HG03342 (cell line): Measurements from ENCODE around the gene RNF14.
"Not testable (repeated sequence)": the region's sequence is repeated elsewhere in the genome, so short reads cannot be mapped to it uniquely, and the experiment has no call there.

Source experiments
- ATAC-seq: cut with Tn5 transposase; IDR thresholded peaks from one replicate; pipeline ENCODE4 v1.9.1; 2021; ENCODE audit warnings: mild to moderate bottlenecking, moderate library complexity; ENCODE audit not compliant: unreplicated experiment

RNF14 gene

GRCh38 chr5:142013734-142014521, 45.0 kb downstream of the RNF14 start:
- ATAC-seq, result no peak

- peak; percentile 25 for ATAC-seq
Measured at GRCh38 chr5:142014911-142015584, 46.1 kb downstream of the RNF14 start.

DNA sequence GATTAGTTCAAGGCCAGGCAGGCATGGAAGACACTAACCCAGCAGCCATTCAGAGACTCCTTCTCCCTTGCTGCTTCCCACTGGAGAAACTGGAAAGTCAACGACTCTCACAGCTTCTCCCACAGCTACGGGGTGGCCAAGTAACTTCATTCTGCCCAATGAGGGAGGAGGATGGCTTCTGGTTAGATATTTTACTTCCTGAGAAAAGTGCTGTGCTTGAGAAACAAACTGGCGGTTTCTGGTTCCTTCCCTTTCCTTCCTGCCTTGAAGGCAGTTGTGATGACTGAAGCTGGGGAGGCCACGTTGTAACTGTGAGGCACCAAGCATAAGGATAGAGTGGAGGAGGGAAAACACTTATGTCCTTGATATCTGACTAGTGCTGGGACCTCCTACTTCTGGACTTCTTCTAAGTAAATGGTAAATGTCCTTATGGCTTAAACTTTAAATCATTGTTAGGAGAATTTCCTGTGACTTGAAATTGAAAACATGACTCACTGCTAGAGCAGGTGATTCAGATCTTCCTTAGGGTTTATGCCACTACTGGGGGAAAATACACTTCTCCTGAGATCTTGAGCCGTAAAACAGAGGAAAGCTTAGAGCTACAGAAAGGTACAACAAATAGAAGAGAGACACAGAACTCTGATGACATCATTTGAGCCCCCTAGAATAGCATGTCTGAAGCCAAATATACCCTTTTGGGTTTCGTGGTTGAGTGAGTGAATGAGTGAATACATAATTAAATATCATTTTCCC, 47.1 kb downstream of the RNF14 start:
- ATAC-seq, result peak; percentile 34

GRCh38 chr5:142016556-142016955, 47.7 kb downstream of the RNF14 start:
- ATAC-seq, result peak; percentile 36

DNA sequence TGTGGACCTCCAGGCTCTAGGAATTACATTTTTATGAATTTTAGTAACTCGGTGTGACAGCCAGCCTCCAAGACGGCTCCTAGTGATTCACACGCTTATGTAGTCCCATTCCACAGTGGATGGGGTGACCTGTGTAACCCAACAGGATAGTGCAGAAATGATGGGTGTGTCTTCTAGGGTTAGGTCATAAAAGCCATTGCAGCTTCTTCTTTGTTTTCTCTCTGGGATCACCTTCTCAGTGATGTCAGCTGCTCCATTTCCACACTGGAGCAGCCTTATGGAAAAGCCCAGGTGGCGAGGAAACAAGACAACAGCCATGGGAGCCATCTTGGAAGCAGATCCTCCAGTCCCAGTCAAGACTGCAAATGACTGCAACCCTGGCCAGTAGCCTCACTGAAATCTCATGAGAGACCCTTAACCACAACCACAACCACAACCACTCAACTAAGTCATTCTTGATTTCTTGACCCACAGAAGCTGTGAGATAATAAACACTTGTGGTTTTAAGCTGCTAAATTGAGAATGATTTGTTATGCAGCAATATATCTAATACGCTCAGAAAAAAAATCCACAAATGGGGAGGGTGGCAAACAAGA, 49.0 kb downstream of the RNF14 start:
- ATAC-seq, result peak; percentile 38

- no peak for ATAC-seq
Measured at GRCh38 chr5:142020122-142020659, 51.3 kb downstream of the RNF14 start.

GRCh38 chr5:142023836-142024235, 54.9 kb downstream of the RNF14 start:
- no peak for ATAC-seq

GRCh38 chr5:142024771-142025304, 55.9 kb downstream of the RNF14 start:
- ATAC-seq, result peak; percentile 100

- ATAC-seq, result no peak
Measured at GRCh38 chr5:142025637-142026036, 56.7 kb downstream of the RNF14 start.

- no peak for ATAC-seq
Measured at GRCh38 chr5:142032150-142032549, 63.2 kb downstream of the RNF14 start.

- no peak for ATAC-seq
Measured at GRCh38 chr5:142032747-142033631, 64.1 kb downstream of the RNF14 start.

- not testable (repeated sequence) for ATAC-seq
Measured at GRCh38 chr5:142033632-142034567, 65.0 kb downstream of the RNF14 start.

DNA sequence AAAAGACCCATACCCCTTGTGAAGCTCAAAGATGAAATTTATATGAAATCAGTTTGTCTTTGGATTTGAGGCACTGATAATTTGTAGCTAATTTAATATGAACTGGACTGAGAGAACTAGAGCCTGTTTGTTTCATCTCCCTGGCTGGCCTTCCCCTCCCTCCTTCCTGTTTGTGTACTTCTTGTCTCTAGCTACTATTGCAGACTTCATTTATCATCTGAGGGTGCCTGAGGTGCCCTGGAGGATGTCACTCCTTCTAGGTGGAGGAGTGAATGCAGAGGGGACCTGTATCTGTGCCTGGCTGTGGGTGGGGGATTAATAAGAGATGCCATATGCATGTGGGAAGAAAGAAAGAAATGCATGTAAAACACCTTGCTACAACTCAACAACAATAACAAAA, 66.1 kb downstream of the RNF14 start:
- ATAC-seq, result no peak

DNA sequence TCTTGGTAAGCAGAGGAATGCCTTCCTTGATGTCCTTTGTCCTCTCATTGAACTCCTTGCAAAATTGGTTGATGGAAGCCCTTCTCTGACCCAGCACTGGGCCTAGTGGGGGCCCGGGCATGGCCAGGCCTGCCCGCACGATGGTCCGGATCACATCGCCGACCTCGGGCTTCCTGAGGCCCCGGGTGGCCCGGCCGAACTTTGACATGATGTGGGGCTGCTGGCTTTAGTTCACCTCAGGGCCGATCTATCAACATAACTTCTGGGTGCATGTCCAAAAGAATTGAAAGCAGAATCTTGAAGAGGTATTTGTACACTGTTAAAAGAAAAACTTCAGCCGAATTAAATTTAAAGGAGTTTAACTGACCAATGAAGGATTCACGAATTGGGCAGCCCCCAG, 68.0 kb downstream of the RNF14 start:
- ATAC-seq, result no peak

GRCh38 chr5:142037599-142037998, 68.7 kb downstream of the RNF14 start:
- not testable (repeated sequence) for ATAC-seq

GRCh38 chr5:142038735-142039134, 69.8 kb downstream of the RNF14 start:
- ATAC-seq, result no peak
